ENCODE results near the gene D2HGDH.
A peak's percentile ranks its signal among the peaks of the same experiment; 100 is the strongest.

D2HGDH gene

GRCh38 chr2:241752253-241752652 is 17.8 kb downstream of the D2HGDH start:
- TF ChIP-seq GATA2 (IDR thresholded peaks at IDR 0.05; ENCODE audit: low read depth, low read length) (no peak), GATA3 (IDR thresholded peaks at IDR 0.05; ENCODE audit: low read depth, low read length) (no peak)

- no peak for TF ChIP-seq GATA2 (IDR thresholded peaks at IDR 0.05; ENCODE audit: low read depth, low read length)
- TF ChIP-seq GATA3 (IDR thresholded peaks at IDR 0.05; ENCODE audit: low read depth, low read length) = no peak
Observed at GRCh38 chr2:241752689-241753276, 18.4 kb downstream of the D2HGDH start.

- TF ChIP-seq GATA2 (IDR thresholded peaks at IDR 0.05; ENCODE audit: low read depth, low read length) (no peak), GATA3 (IDR thresholded peaks at IDR 0.05; ENCODE audit: low read depth, low read length) (no peak)
Observed at GRCh38 chr2:241753493-241753892, 19.1 kb downstream of the D2HGDH start.

DNA sequence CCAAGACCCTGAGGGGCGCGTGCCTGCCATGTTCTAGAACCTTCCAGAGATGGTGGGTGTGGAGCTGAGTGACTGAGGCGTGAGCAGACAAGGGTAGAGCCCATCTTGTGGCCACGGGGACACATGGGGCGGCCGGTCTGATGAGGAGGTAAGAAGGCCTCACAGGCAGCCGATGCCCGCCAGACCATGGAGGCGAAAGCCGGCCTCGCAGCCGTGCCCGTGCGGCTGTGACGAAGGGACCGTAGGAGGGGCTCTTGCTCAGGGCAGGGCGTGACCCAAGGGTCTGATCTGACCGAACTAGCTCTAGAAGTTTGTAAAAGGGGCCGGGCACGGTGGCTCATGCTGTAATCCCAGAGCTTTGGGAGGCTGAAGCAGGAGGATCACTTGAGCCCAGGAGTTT is 19.6 kb downstream of the D2HGDH start:
- no peak for TF ChIP-seq GATA2 (IDR thresholded peaks at IDR 0.05; ENCODE audit: low read depth, low read length)
- no peak for TF ChIP-seq GATA3 (IDR thresholded peaks at IDR 0.05; ENCODE audit: low read depth, low read length)

GRCh38 chr2:241755166-241755565 is 20.7 kb downstream of the D2HGDH start:
- TF ChIP-seq GATA3 (IDR thresholded peaks at IDR 0.05; ENCODE audit: low read depth, low read length) (no peak), GATA2 (IDR thresholded peaks at IDR 0.05; ENCODE audit: low read depth, low read length) (no peak)

- TF ChIP-seq GATA3 (IDR thresholded peaks at IDR 0.05; ENCODE audit: low read depth, low read length) (no peak), GATA2 (IDR thresholded peaks at IDR 0.05; ENCODE audit: low read depth, low read length) (no peak)
Observed at GRCh38 chr2:241755777-241756176, 21.3 kb downstream of the D2HGDH start.

GRCh38 chr2:241759067-241759807 is 24.8 kb downstream of the D2HGDH start:
- TF ChIP-seq GATA3 (IDR thresholded peaks at IDR 0.05; ENCODE audit: low read depth, low read length) (no peak), GATA2 (IDR thresholded peaks at IDR 0.05; ENCODE audit: low read depth, low read length) (no peak)

GRCh38 chr2:241760301-241760771 is 25.9 kb downstream of the D2HGDH start:
- TF ChIP-seq GATA2 (IDR thresholded peaks at IDR 0.05; ENCODE audit: low read depth, low read length) (no peak), GATA3 (IDR thresholded peaks at IDR 0.05; ENCODE audit: low read depth, low read length) (no peak)

GRCh38 chr2:241762321-241762932 is 28.0 kb downstream of the D2HGDH start:
- TF ChIP-seq GATA3 (IDR thresholded peaks at IDR 0.05; ENCODE audit: low read depth, low read length) (no peak), GATA2 (IDR thresholded peaks at IDR 0.05; ENCODE audit: low read depth, low read length) (no peak)

GRCh38 chr2:241762933-241763369 is 28.5 kb downstream of the D2HGDH start:
- TF ChIP-seq GATA3 (IDR thresholded peaks at IDR 0.05; ENCODE audit: low read depth, low read length) (no peak), GATA2 (IDR thresholded peaks at IDR 0.05; ENCODE audit: low read depth, low read length) (peak; percentile 59)

- TF ChIP-seq GATA3 (IDR thresholded peaks at IDR 0.05; ENCODE audit: low read depth, low read length) = no peak
- TF ChIP-seq GATA2 (IDR thresholded peaks at IDR 0.05; ENCODE audit: low read depth, low read length) = no peak
Observed at GRCh38 chr2:241763551-241764274, 29.3 kb downstream of the D2HGDH start.

- TF ChIP-seq GATA2 (IDR thresholded peaks at IDR 0.05; ENCODE audit: low read depth, low read length) (no peak), GATA3 (IDR thresholded peaks at IDR 0.05; ENCODE audit: low read depth, low read length) (no peak)
Observed at GRCh38 chr2:241764275-241765241, 30.1 kb downstream of the D2HGDH start.
